CD14-positive monocyte (primary cell): ENCODE measurements around the gene ZNF525. TPM values are rescaled to one million over a fixed set of nuclear protein-coding genes. Genes with fewer than 3 reads are reported as not detected.
A peak's percentile ranks its signal among the peaks of the same experiment; 100 is the strongest.

ENCODE experiments used
- DNase-seq, 3 donors: peaks; one replicate each; pipeline ENCODE4 v3.0.0-alpha.2; 2011 to 2022
- H2AFZ ChIP-seq: 2 replicates; pipeline ENCODE4 v1.6.0; 2012; ENCODE audit warnings: mild to moderate bottlenecking, low read depth, low read length, inconsistent platforms; ENCODE audit not compliant: insufficient read depth, poor library complexity, severe bottlenecking
- H3K27ac ChIP-seq, 2 donors: 1 replicate in 1 of 2; 2 replicates in 1 of 2; pipeline ENCODE4 v1.5.1; 2012 to 2013; ENCODE audit warnings: low read length in 2 of 2, control low read depth in 1 of 2, inconsistent platforms in 1 of 2, low read depth in 1 of 2, mild to moderate bottlenecking in 1 of 2
- H3K27me3 ChIP-seq, 2 donors: one replicate each; pipeline versions ENCODE4 v1.6.0 to v1.6.1; 2011 to 2013; ENCODE audit warnings: low read length in 2 of 2; ENCODE audit not compliant: control insufficient read depth in 2 of 2, insufficient read depth in 2 of 2
- H3K36me3 ChIP-seq, 2 donors: replicated peaks in 1 of 2; 1 replicate in 1 of 2; 2 replicates in 1 of 2; pipeline versions ENCODE4 v1.5.1 to v1.6.1; 2012 to 2013; ENCODE audit warnings: low read length in 2 of 2, control low read depth in 1 of 2, inconsistent platforms in 1 of 2, mild to moderate bottlenecking in 1 of 2; ENCODE audit not compliant: insufficient read depth in 2 of 2, control insufficient read depth in 1 of 2
- H3K4me1 ChIP-seq, 2 donors: 1 replicate in 1 of 2; 2 replicates in 1 of 2; pipeline versions ENCODE4 v1.5.1 to v1.6.1; 2012 to 2013; ENCODE audit warnings: low read length in 2 of 2, control low read depth in 1 of 2, inconsistent platforms in 1 of 2, mild to moderate bottlenecking in 1 of 2, moderate library complexity in 1 of 2; ENCODE audit not compliant: insufficient read depth in 2 of 2, control insufficient read depth in 1 of 2
- H3K4me2 ChIP-seq: replicated peaks from 2 replicates; pipeline ENCODE3; 2012; ENCODE audit warnings: low read length, moderate library complexity, mild to moderate bottlenecking; ENCODE audit not compliant: poor library complexity, severe bottlenecking; ENCODE audit errors: extremely low read depth
- H3K4me3 ChIP-seq, 3 experiments: fragments of 200-600 bp in 1 of 3; sonication (generic) in 1 of 3; replicated peaks in 1 of 3; 1 replicate in 2 of 3; 2 replicates in 1 of 3; pipeline ENCODE4 v1.5.1; 2011 to 2013; ENCODE audit warnings: low read length in 3 of 3, mild to moderate bottlenecking in 3 of 3, control low read depth in 2 of 3, low read depth in 2 of 3, inconsistent platforms in 1 of 3, moderate library complexity in 1 of 3
- H3K79me2 ChIP-seq: 2 replicates; pipeline ENCODE4 v1.6.0; 2012; ENCODE audit warnings: mild to moderate bottlenecking, control low read depth, inconsistent platforms, low read length, moderate library complexity; ENCODE audit not compliant: insufficient read depth
- H3K9ac ChIP-seq: 2 replicates; pipeline ENCODE4 v1.6.0; 2017; ENCODE audit warnings: low read length, mild to moderate bottlenecking; ENCODE audit not compliant: insufficient read depth, poor library complexity, severe bottlenecking
- H3K9me3 ChIP-seq, 2 donors: replicated peaks in 1 of 2; 1 replicate in 1 of 2; 2 replicates in 1 of 2; pipeline versions ENCODE4 v1.5.1 to v1.6.1; 2012 to 2013; ENCODE audit warnings: low read length in 2 of 2, control low read depth in 1 of 2; ENCODE audit not compliant: control insufficient read depth in 1 of 2, insufficient read depth in 1 of 2
- H4K20me1 ChIP-seq: 2 replicates; pipeline ENCODE4 v1.6.0; 2012; ENCODE audit warnings: mild to moderate bottlenecking, low read length, control low read depth, moderate library complexity; ENCODE audit not compliant: insufficient read depth
- H3K27ac Mint-ChIP-seq, 7 donors: one replicate each; pipeline ENCODE4 v1.8.0; 2020; ENCODE audit warnings: mild to moderate bottlenecking in 7 of 7, mixed read lengths in 7 of 7, moderate library complexity in 6 of 7, inconsistent platforms in 2 of 7
- H3K27me3 Mint-ChIP-seq, 3 donors: one replicate each; pipeline ENCODE4 v1.8.0; 2021 to 2022; ENCODE audit warnings: low read depth in 3 of 3, mild to moderate bottlenecking in 3 of 3, mixed read lengths in 3 of 3, moderate library complexity in 3 of 3, inconsistent platforms in 1 of 3
- H3K36me3 Mint-ChIP-seq, 2 donors: one replicate each; pipeline ENCODE4 v1.8.0; 2020; ENCODE audit warnings: mixed read lengths in 2 of 2, inconsistent platforms in 1 of 2, mild to moderate bottlenecking in 1 of 2
- H3K4me1 Mint-ChIP-seq: one replicate; pipeline ENCODE4 v1.8.0; 2020; ENCODE audit warnings: mild to moderate bottlenecking, mixed read lengths
- H3K4me3 Mint-ChIP-seq, 2 donors: one replicate each; pipeline ENCODE4 v1.8.0; 2020; ENCODE audit warnings: mild to moderate bottlenecking in 2 of 2, mixed read lengths in 2 of 2, moderate library complexity in 1 of 2
- H3K9me3 Mint-ChIP-seq, 7 donors: one replicate each; pipeline ENCODE4 v1.8.0; 2020 to 2022; ENCODE audit warnings: mixed read lengths in 7 of 7, mild to moderate bottlenecking in 6 of 7, moderate library complexity in 6 of 7, inconsistent platforms in 2 of 7
- CTCF ChIP-seq: fragments of 200-600 bp; IDR thresholded peaks from one replicate; pipeline ENCODE4 v1.8.0; 2022; ENCODE audit warnings: antibody characterized with exemption, mild to moderate bottlenecking
- WGBS: methylation state at CpG from one replicate; pipeline ENCODE4 v1.1.5; 2013; ENCODE audit warnings: missing lambda C conversion rate; ENCODE audit not compliant: insufficient coverage; 5-methylcytosine and 5-hydroxymethylcytosine counted together
- intact Hi-C, 2 donors: fragments of 100-400 bp; cut with micrococcal nuclease; formaldehyde crosslinking; loops; one replicate each; pipeline versions ENCODE4 v1.15.0 to v1.15.1; 2023
- polyA plus RNA-seq, 3 donors: library from polyadenylated mRNA; depleted of rRNA in 1 of 3; unstranded in 2 of 3; stranded (reverse) in 1 of 3; fragments of 300-500 nt in 2 of 3; fragments of >200 nt in 1 of 3; fragmentation: Illumina TruSeq in 2 of 3; gene quantifications; 1 replicate in 2 of 3; 2 replicates in 1 of 3; pipeline ENCODE4 v1.2.3, GENCODE V29; 2012 to 2021

Gene ZNF525
- polyA plus RNA-seq, 3 donors: 0.29 to 2.0 (median 0.64) TPM

- no peak overlapping the region for H3K4me3 Mint-ChIP-seq
- H3K36me3 Mint-ChIP-seq: peaks cover 0 to 7% of the 10 kb centered on the region in 2 donors
- H3K4me2 ChIP-seq: no peak overlapping the region
- no peak overlapping the region for H3K27ac ChIP-seq
- H3K4me1 ChIP-seq: peaks cover 5 to 7% of the 10 kb centered on the region in 2 donors
- no peaks in the 10 kb centered on the region for H3K27me3 ChIP-seq
- H3K9me3 ChIP-seq: peaks cover 72 to 75% of the 10 kb centered on the region in 2 donors
- peaks cover 53 to 87% (median 80%) of the 10 kb centered on the region in 7 donors for H3K9me3 Mint-ChIP-seq
- no peak overlapping the region for H3K9ac ChIP-seq
- DNase-seq: no peak
- no peaks in the 10 kb centered on the region for H3K36me3 ChIP-seq
- 62% methylated on average over 10 of the region's 22 CpGs for WGBS
- peaks cover 0 to 4% (median 3%) of the 10 kb centered on the region in 3 donors for H3K27me3 Mint-ChIP-seq
- intact Hi-C loops: loop anchor here (10.0 kb wide), 2 partner anchors 195 to 425 kb away; partner anchors contain the start of genes ZNF665 (in 2 of the 2) and ZNF816 (in 1 of the 2)
- peak overlapping the region in 1 of 3 experiments; percentile 20 for H3K4me3 ChIP-seq
- no peak overlapping the region for H3K27ac Mint-ChIP-seq
- no peak overlapping the region for H2AFZ ChIP-seq
- no peaks in the 10 kb centered on the region for H4K20me1 ChIP-seq
- no peak for TF ChIP-seq CTCF
- peaks cover 6% of the 10 kb centered on the region for H3K4me1 Mint-ChIP-seq
- H3K79me2 ChIP-seq: no peaks in the 10 kb centered on the region
Observed at GRCh38 chr19:53389978-53390377, 24.5 kb downstream of the ZNF525 start.

- Mint-ChIP-seq H3K27ac (peak overlapping the region in 4 of 7 donors; percentile 61 to 93 (median 89)), H3K27me3 (peaks cover 0 to 5% (median 4%) of the 10 kb centered on the region in 3 donors), H3K4me1 (peaks cover 21% of the 10 kb centered on the region), H3K9me3 (peaks cover 29 to 59% (median 53%) of the 10 kb centered on the region in 7 donors), H3K36me3 (peaks cover 16 to 21% of the 10 kb centered on the region in 2 donors), H3K4me3 (peak overlapping the region; percentile 96 to 99)
- Histone ChIP-seq H3K27ac (peak overlapping the region in 1 of 2 donors; percentile 81), H3K4me2 (peak overlapping the region; percentile 92), H3K36me3 (peaks cover 12 to 18% of the 10 kb centered on the region in 2 donors), H2AFZ (peak overlapping the region; percentile 93), H3K9ac (peak overlapping the region; percentile 79), H3K79me2 (peaks cover 12% of the 10 kb centered on the region), H3K4me3 (peak overlapping the region; percentile 33 to 94 (median 81)), H3K9me3 (peaks cover 35 to 42% of the 10 kb centered on the region in 2 donors), H3K4me1 (peaks cover 13 to 19% of the 10 kb centered on the region in 2 donors), H4K20me1 (no peaks in the 10 kb centered on the region), H3K27me3 (no peaks in the 10 kb centered on the region)
- no peak for DNase-seq
- WGBS: 37% methylated on average over 12 of the region's 18 CpGs
- TF ChIP-seq CTCF: no peak
- intact Hi-C loops: loop anchor here (2.0 to 10.0 kb wide), 3 partner anchors 38 to 430 kb away; partner anchors contain the start of genes ZNF665 (in 2 of the 2) and ZNF816 (in 1 of the 2)
Observed at GRCh38 chr19:53394522-53394973, 29.0 kb downstream of the ZNF525 start.
